OCI-LY7 (cell line): ENCODE measurements around the gene CARHSP1. TPM values are rescaled to one million over a fixed set of nuclear protein-coding genes. Genes with fewer than 3 reads are reported as not detected.
A peak's percentile ranks its signal among the peaks of the same experiment; 100 is the strongest.

ENCODE experiments used
- BruUV-seq: library from RNA; stranded (reverse); fragments of 400-500 nt; replicated peaks from 2 replicates; lab custom pipeline; 2021; lab: Mats Ljungman, UMichigan
- CTCF ChIA-PET: fragments of 300-600 bp; sonication (Branson Sonifier 250); formaldehyde crosslinking; loops from one replicate; lab custom pipeline; 2022; ENCODE audit warnings: antibody characterized with exemption; ENCODE audit not compliant: unreplicated experiment; lab: Charles Lee
- POLR2A ChIA-PET: fragments of 300-600 bp; sonication (Branson Sonifier 250); formaldehyde crosslinking; loops from one replicate; lab custom pipeline; 2022; ENCODE audit warnings: antibody characterized with exemption; lab: Charles Lee
- DNase-seq: peaks from one replicate; pipeline ENCODE4 v3.0.0-alpha.2; 2015; ENCODE audit warnings: low spot score
- H2AFZ ChIP-seq: fragments of 200-600 bp; sonication (generic), shearing (Covaris generic); 2 replicates; pipeline ENCODE4 v1.6.1; 2014; ENCODE audit warnings: mild to moderate bottlenecking, antibody characterized with exemption, low read length, moderate library complexity
- H3K27ac ChIP-seq: fragments of 200-600 bp; sonication (generic); 2 replicates; pipeline ENCODE4 v1.5.1; 2014; ENCODE audit warnings: mixed run types, low read depth, mild to moderate bottlenecking, moderate library complexity, low read length, inconsistent platforms; ENCODE audit not compliant: poor library complexity, severe bottlenecking
- H3K36me3 ChIP-seq: fragments of 200-600 bp; sonication (generic); 2 replicates; pipeline ENCODE4 v1.6.1; 2014; ENCODE audit warnings: mild to moderate bottlenecking, antibody characterized with exemption, low read length, moderate library complexity, mixed read lengths; ENCODE audit not compliant: insufficient read depth
- H3K4me1 ChIP-seq: fragments of 200-600 bp; sonication (generic); 2 replicates; pipeline ENCODE4 v1.5.1; 2014; ENCODE audit warnings: mild to moderate bottlenecking, low read length; ENCODE audit not compliant: insufficient read depth, poor library complexity, severe bottlenecking
- H3K4me2 ChIP-seq: fragments of 200-600 bp; sonication (generic); 2 replicates; pipeline ENCODE4 v1.6.1; 2014; ENCODE audit warnings: mild to moderate bottlenecking, low read length
- H3K4me3 ChIP-seq: fragments of 200-600 bp; sonication (generic); 2 replicates; pipeline ENCODE4 v1.5.1; 2014; ENCODE audit warnings: mild to moderate bottlenecking, low read depth, low read length; ENCODE audit not compliant: poor library complexity, severe bottlenecking
- H3K79me2 ChIP-seq: fragments of 200-600 bp; sonication (generic); 2 replicates; pipeline ENCODE4 v1.6.1; 2016; ENCODE audit warnings: low read depth, mild to moderate bottlenecking, low read length, moderate library complexity, mixed read lengths; ENCODE audit not compliant: insufficient read depth
- H3K9me2 ChIP-seq: fragments of 200-600 bp; sonication (generic); 2 replicates; pipeline ENCODE4 v1.6.1; 2016; ENCODE audit warnings: mild to moderate bottlenecking, low read length, mixed read lengths; ENCODE audit not compliant: insufficient read depth
- H3K9me3 ChIP-seq: fragments of 200-600 bp; sonication (generic); 2 replicates; pipeline ENCODE4 v1.6.1; 2014; ENCODE audit warnings: mild to moderate bottlenecking, mixed run types, low read length, mixed read lengths
- H4K20me1 ChIP-seq: fragments of 200-600 bp; sonication (generic); 2 replicates; pipeline ENCODE4 v1.6.1; 2014; ENCODE audit warnings: mild to moderate bottlenecking, antibody characterized with exemption, low read length, moderate library complexity, mixed read lengths; ENCODE audit not compliant: insufficient read depth
- CTCF ChIP-seq: fragments of 200-600 bp; sonication (generic); conservative IDR thresholded peaks from 2 replicates; pipeline ENCODE4 v1.5.1; 2014; ENCODE audit warnings: mild to moderate bottlenecking, antibody characterized with exemption, low read length, moderate library complexity, mixed read lengths
- EZH2phosphoT487 ChIP-seq: fragments of 200-600 bp; sonication (generic); IDR thresholded peaks from 2 replicates; pipeline ENCODE4 v1.6.1; 2018; ENCODE audit warnings: low read depth, borderline replicate concordance, mild to moderate bottlenecking, mixed run types, antibody characterized with exemption, low read length, moderate library complexity, mixed read lengths
- intact Hi-C: fragments of 100-400 bp; cut with micrococcal nuclease; formaldehyde crosslinking; loops from one replicate; pipeline ENCODE4 v1.10.0; 2022; ENCODE audit not compliant: unreplicated experiment
- total RNA-seq, 2 experiments: library from RNA; depleted of rRNA in 1 of 2; stranded (reverse); fragments of >200 nt in 1 of 2; shearing (Covaris generic) in 1 of 2; gene quantifications; 2 replicates each; pipeline ENCODE4 v1.2.3, GENCODE V29; 2014 to 2022

CARHSP1 gene
- total RNA-seq, 2 experiments from 2014 or later: 156 to 241 TPM

GRCh38 chr16:8855972-8856371 is 12.8 kb downstream of the CARHSP1 start:
- CTCF ChIA-PET: no interaction called here
- BruUV-seq: no TSS peak
- no peak for TF ChIP-seq EZH2phosphoT487
- no peak for TF ChIP-seq CTCF
- POLR2A ChIA-PET: interaction anchor here (0.6 kb wide), 1 partner anchor 1138 kb away, joined by 6 read pairs; no protein-coding TSS in a partner anchor
- Histone ChIP-seq H3K4me2 (no peak overlapping the region), H3K27ac (no peak overlapping the region), H3K9me2 (no peaks in the 10 kb centered on the region), H3K36me3 (peaks cover 93% of the 10 kb centered on the region), H4K20me1 (0 out of 2 replicates have a peak, but pooled peaks cover 7% of the 10 kb centered on the region), H3K4me3 (no peak overlapping the region), H3K4me1 (no peaks in the 10 kb centered on the region), H2AFZ (no peak overlapping the region), H3K9me3 (no peaks in the 10 kb centered on the region), H3K79me2 (peaks cover 15% of the 10 kb centered on the region; the same call in 1 of the 2 replicates)
- intact Hi-C loops: no loop called here
- DNase-seq: no peak

- BruUV-seq: no TSS peak
- H3K9me2 ChIP-seq: no peaks in the 10 kb centered on the region
- no peaks in the 10 kb centered on the region for H3K4me1 ChIP-seq
- H3K4me3 ChIP-seq: no peak overlapping the region
- intact Hi-C loops: no loop called here
- H3K27ac ChIP-seq: no peak overlapping the region
- TF ChIP-seq EZH2phosphoT487 (no peak), CTCF (peak; percentile 68)
- H3K36me3 ChIP-seq: peaks cover 97% of the 10 kb centered on the region
- no peak overlapping the region for H2AFZ ChIP-seq
- H3K79me2 ChIP-seq: peaks cover 9% of the 10 kb centered on the region; the same call in 1 of the 2 replicates
- H3K4me2 ChIP-seq: no peak overlapping the region
- CTCF ChIA-PET: no interaction called here
- H3K9me3 ChIP-seq: no peaks in the 10 kb centered on the region
- POLR2A ChIA-PET: interaction anchor here (0.6 to 0.7 kb wide), 2 partner anchors 69 to 105 kb away, joined by 3 read pairs; no protein-coding TSS in a partner anchor
- 0 out of 2 replicates have a peak, but pooled peaks cover 4% of the 10 kb centered on the region for H4K20me1 ChIP-seq
- no peak for DNase-seq
Measured at GRCh38 chr16:8855051-8855786, 13.6 kb downstream of the CARHSP1 start.
